GM18870 (cell line): ENCODE measurements around the gene ARHGAP6.
A peak's percentile ranks its signal among the peaks of the same experiment; 100 is the strongest.
"Not testable (repeated sequence)": the region's sequence is repeated elsewhere in the genome, so short reads cannot be mapped to it uniquely, and the experiment has no call there.

Experiments
- ATAC-seq: cut with Tn5 transposase; IDR thresholded peaks from one replicate; pipeline ENCODE4 v1.9.1; 2021; ENCODE audit warnings: moderate library complexity; ENCODE audit not compliant: unreplicated experiment

The ARHGAP6 gene

DNA sequence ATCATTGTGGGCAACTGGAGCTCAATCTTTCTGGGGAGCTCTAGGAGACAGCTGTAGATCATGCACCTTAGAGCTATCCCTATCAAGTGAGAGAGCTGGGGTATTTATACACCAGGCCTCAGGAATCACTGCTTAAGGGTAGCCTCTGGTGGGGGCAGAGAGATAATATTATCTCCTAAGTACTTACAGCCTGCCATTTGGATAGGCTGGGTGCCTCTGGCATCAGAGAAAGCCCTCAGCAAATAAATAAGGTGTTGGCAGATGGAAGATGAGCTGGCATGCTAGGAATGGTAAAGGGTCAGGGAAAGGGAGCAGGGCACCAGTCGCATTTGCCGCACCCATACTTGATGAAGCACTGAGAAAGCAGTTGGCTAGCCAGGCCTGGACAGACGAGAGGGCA lies 478.7 kb downstream of the ARHGAP6 start:
- no peak for ATAC-seq

DNA sequence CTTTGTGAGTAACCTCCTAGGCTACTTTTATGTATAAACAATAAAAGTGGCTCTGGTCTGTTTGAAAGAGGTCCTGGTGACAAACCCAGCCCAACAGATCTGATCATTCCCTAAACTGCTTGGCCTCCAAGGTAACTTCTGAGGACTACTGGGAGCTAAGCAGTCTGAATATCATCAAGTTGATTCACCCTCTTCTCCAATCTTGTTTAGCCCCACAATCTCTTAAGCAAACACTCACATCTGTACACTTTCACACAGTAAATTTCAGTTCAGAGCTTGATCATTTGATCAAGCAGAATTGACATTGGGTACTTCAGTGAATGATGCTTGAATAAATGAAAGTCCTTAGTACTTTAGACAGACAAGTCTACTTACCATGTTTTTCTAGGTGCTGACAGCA lies 479.9 kb downstream of the ARHGAP6 start:
- ATAC-seq, result no peak

DNA sequence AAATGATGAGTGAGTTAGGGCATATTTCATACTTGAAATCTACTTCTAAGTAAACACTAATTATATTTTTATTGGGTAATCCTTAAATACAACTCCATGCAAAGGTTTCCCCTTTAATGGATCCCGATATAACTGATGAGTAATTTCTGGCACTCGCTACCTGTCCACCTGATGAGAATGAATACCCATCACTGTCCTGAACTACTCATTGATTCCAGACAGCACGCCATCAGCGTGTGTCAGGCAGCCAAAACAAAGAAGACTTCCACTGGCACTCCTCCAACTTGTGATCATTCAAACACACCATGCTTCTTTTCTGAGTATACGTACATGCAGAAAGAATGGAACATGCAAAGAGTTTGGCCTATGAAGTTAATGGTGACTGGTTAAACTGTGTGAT lies 485.1 kb downstream of the ARHGAP6 start:
- ATAC-seq, result no peak

DNA sequence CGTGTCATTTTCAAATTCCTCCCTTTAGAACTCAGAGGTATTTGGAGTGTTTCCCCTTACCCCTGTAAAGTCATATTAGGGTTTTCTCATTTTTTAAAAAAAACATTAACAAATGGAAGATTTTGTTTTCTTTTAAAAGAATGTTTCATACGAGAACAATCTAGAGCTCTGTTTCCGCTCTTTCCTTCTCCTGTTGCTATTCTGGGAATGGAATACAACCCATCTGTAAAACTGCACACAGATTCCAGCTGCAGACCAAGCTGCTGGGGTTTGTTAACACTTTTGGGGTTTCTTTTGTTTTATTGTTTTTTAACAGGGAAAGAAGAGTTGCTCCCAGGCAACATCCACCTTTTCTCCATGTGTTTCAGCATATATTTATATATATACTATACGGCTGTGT lies 493.3 kb downstream of the ARHGAP6 start:
- no peak for ATAC-seq

DNA sequence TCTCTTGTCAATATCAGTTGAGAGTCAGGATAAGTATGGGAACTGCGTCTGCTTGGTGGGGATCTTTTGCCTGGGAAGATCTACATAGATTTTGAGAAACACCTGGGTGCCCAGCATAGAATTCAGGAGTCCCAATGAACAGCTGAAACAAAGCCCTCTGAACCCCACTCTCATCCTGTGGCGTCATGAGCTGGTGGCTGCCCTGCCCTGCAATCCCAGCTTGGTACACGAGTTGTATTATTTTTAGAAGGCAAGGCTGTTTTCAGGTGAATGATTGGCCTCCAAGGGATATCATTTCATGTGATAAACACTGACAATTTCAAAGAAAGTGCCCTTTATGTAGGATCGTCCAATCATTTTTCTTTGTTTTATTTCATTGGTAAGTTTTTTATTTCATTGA lies 493.8 kb downstream of the ARHGAP6 start:
- no peak for ATAC-seq

DNA sequence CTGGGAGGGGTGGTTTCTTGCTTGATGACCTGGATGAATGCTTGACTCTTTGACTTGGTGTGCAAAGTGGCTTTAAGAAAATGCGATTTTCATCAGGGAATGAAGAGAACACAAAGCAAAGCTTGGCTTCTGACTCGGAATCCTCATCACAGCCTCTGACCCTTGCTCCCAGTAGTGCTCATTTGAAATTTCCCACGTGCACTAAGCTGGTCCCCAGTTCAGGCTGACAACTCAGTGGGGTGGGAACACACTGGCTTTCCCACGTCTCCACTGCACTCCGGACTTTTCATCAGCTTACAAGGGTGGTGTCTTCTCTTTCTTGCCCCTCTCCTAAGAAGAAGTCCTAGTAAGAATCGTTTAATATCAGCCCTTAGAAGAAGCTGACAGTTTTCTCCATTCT lies 501.3 kb downstream of the ARHGAP6 start:
- no peak for ATAC-seq

DNA sequence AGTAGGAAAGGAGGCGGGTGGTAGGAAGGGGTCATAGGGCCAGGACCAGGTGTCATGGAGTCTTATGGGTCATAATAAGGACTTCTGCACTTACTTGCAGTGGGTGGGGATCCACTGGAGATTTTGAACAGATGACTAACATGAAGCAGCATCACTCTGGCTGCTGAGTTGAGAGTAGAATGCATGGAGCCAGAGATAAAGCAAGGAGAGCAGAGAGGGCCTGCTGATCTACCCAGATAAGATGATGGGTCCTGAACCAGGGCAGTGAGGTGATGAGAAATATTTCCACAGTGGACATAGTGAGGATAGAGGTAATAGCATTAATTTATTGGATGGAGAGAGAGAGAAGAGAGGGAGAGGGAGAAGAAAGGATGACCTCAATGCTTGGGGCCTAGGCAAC lies 506.6 kb downstream of the ARHGAP6 start:
- no peak for ATAC-seq

DNA sequence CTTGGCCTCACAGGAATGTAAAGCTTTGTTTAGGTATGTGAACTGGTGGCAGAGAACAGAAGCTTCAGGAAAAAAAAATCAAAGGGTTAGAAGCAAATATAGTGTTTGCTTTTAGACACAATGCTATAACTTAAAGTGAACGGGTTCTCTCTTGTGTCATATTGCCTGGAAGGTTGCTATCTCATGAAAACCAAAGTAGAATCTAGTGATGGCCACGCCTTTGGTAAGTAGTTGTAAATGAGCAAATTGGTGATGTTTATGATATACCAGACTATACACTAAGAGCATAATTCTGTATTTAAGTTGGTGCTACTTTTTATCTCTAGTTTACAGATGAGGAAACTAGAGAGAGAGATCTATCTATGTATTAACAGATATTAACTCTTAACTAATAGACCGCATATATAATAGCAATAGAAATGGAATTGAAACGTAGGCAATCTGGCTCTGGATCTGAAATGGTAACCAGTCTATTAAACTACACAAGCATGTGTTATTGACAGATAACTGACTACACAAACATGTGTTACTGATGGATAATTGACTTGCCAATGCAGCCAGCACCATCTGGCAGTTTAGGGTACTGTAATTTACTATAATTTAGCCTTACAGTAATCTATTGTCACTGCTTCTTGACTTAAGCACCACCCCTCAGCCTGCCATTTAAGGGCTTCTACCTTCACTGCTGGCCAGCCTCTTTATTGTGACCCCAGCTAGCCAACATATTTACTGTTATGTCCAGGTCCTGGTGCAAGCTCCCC lies 513.7 kb downstream of the ARHGAP6 start:
- ATAC-seq, result no peak

DNA sequence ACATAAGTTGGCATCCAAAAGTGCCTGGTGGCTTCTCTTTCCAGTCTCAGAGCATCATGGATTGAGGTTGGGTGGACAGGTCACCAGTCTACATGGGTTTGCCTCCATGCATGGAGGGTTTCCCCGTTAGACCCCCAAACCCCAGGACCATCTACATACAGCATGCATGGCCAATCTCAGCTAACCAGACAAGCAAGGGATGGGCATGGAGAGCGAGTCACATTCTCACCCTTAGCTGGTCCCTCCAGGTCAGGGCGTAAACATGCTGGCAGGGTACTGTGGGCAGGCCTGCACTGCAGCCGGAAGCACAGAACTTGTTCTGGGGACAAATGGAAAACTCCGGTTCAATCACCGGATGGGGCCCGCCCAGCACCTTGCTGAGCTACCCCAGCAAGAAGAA lies 517.3 kb downstream of the ARHGAP6 start:
- ATAC-seq, result no peak

DNA sequence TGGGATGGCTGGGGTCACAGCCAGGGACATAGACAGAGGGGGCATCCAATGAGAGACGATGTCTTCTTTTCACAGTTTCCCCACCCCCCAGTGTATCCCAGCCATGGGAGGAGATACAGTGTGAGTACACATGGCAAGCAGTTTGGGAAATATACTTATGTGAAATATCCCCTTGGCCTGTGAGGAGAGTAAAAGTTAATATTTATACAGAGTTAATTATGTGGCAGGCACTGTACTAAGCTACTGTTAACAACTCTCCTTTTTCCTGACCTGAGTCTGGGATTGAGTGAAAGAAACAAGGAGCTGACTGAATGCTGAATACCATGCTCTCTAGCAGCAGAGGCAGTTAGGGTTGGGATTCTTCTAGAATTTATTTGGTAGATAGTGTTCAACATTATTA lies 519.3 kb downstream of the ARHGAP6 start:
- no peak for ATAC-seq

DNA sequence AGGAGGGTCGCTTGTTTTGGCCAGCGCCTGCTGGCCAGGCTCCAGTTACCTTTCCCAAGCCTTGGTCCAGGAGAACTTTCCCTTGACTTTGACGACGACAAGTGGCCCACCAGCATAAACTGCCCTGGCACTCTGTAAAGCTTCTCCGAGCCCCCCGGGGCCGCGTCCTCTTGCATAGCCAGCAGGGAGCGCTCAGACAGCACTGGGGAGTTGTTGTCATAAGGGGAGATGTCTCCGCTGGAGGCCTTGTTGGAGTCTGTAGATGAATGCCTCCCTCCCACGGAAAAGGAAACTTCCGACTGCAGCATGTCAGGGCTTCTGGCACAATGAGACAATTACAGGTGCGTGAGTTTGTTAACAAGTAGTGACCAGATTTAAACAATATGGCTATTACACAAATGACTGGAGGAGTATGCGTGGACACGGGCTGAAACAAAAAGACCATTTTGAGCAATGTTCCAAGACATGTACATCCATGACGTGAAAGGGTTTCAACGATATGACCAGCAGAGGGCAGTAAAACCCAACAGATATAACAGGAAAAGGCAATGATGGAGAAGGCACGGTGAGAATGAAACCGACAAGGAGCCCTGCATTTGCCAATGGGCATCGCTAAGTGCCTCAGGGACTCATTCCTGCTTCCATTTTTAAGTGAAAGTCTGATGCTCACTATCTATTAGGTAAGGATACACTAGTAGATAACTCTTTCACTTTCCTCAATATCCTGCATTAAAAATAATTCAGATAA lies 521.6 kb downstream of the ARHGAP6 start:
- ATAC-seq, result peak; percentile 91

DNA sequence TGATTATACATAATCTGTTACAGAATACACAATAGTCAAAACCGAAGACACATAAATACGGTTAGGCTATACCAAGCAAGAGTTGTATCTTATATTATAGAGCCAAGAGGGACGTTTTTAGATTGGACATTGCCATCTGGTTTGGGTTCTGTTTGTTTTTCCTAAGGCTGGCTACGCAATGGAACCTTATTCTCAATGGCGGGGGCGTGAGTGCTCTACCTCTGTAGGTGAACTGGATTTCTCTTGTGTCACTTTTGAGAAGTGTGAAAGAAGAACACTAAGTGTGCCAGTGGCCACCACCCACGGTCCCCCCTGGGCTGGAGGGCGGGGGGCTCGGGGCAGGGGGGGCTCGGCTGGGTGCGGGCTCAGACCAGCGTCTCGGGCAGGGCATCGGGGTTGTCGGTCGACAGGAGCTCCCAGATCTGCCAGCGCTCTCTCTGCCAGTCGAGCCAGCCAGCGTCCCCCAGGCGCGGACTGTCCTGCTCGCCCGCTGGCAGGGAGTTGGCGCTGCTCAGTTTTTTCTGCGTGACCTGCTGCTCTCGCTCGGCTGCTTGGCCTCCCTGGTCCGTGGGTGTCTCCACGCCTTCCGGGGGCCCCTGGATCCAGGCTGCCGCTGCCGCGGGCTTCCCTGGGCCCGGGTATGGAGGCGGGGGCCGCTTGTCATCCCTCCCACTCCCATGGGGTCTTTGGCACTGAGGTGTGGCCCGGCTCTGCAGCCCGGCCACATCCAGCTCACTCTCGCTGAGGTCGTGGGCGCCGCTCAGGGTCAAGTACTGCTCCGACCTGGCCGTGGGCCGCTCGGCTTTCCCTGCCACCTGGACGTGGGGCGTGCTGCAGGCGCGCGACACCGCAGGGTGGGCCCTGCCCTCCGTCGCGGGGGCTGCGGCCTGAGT lies 527.0 kb downstream of the ARHGAP6 start:
- ATAC-seq, result no peak

DNA sequence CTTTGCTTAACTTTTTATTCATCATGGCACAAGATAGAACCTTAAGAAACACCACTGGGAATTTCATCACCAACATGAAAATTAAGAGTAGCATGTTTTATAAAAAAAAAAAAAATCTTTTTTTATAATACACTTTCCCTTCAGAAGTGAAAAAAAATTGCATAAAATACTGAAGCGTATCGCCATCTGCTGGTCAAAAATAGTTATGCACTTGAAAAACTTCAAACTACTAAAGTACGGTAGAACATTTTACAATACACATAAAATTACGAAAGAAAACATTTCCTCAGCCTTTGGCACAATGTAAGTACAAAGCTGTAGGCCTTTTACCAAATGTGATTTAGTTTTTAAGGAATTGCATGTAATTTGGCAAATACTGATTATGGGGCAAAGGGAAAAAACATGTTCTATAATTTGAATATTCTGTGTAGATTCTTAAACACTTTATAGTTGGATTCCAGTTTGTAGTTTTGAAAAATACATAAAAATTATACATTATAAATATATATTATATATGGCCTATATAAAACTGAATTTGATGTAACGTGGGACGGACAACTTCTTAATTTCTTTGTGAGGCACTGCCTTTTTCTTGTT lies 528.1 kb downstream of the ARHGAP6 start:
- no peak for ATAC-seq

DNA sequence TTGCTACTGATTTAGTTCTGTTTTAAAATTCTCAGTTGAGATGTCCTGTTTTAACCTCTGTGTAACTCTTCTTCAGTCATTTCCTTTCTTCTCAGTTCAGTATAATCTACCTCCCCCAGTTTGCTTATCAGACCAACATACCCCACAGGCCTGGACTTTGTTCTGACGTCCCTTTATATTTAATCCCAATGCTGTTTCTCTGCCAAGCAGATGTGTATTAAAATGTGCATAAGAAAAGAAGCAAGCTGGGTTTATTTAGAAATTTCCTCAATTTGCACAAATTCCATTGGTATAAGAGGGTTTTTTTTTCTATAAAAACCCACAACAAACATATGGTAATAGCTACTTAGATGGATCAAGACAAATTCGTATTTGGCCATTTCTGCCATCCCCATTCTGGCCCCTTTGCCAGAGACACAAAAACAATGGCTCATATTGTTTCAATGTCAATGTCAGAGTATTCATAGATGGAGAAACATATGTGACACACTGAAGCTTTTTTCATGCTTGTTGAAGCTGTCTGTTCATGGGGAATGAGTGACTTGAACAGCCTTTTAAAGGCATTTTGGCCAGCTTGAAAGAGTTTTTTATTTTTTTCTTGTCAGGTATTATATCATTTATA lies 530.0 kb downstream of the ARHGAP6 start:
- no peak for ATAC-seq

DNA sequence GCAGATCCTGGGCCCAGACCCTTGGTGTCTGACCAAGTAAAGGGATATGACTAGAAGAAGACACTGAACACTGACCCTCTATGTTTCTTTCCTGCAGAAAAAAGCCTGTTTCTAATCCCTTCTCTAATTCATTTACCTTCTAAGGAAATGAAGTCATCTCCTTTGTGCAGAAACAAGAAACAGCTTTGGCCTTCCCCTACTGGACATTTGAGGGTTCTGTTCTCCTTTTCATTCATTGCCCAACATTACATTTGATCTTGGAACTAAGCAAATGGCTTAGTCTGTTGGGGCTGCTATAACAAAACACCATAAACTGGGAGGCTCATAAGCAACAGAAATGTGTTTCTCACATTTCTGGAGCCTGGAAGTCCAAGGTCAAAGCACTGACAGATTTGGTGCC lies 534.6 kb downstream of the ARHGAP6 start:
- no peak for ATAC-seq

DNA sequence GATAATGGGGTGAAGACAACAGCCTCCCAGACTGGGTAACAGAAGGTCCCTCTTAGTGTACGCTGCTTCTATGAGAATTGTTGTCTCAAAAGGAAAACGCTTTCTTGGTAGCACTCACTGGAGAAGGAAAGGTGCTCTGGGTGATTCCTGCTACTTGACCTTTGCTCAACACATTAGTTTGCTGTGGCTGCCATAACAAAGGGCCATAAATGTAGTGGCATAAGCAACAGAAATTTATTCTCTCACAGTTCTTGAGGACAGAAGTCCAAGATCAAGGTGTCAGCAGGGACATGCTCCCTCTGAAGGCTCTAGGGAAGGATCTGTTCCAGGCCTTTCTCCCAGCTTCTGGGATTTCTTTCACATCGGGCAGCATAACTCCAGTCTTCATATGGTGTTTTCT lies 535.6 kb downstream of the ARHGAP6 start:
- no peak for ATAC-seq

DNA sequence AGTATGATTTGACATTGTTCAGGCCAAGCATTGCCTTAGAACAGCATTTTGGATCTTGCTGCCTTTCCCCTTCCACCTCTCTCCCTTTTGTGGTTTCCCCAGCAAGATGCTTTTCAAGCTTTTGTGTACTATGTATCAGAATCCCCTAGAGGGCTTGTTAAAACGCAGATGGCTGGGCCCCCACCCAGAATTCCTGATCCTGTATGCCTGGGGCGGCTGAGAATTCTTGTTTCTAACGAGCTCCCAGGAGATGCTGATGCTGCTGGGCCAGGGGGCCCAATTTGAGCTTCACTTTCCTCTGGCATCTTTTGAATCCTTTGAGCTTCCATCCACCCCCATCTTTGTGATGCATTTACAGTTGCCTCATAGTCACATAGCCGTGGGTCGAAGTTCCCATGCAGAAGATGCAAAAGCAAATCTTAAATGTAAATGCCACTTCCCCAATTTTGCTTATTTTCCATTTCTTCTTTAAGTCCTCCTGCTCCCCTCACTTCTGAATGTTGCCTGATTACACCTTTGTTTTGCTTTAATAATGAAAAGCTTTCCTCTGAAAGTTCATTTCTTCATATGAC lies 536.1 kb downstream of the ARHGAP6 start:
- no peak for ATAC-seq

DNA sequence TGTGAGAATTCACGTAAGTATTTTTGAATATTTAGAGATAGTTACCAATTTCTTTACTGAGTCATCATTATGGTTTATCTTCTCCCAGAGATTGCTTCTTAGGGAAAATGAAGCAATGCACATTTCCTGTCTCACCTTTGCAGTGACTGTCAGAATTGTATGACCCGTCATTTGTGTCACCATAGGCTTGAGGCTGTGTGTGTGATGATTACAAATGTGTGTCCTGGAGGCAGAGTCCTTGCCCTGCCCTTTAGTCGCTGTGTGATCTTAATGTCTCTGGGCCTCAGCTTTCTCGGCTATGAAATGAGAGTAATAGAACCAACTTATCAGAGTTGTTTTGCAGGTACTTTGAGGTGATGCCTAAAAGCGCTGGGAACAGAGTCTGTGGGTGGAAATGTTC lies 540.7 kb downstream of the ARHGAP6 start:
- no peak for ATAC-seq

DNA sequence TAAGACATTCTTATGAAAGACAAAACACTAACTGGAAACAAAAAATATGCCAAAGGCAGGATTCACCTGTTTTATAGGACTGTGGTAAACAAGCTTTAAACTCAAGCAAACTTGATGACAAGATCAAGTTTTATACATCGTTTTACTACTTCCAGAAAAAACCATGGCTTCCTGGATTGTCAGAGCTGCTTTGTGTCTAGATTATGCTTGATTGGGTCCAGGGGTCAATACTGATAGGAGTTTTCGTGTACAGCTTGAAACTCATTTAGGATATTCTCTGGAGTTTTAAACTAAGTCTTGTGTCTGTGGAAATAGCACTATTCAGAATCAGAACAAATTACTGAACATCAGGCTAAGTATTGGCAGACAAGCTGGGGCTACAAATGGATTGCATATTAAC lies 541.6 kb downstream of the ARHGAP6 start:
- no peak for ATAC-seq

DNA sequence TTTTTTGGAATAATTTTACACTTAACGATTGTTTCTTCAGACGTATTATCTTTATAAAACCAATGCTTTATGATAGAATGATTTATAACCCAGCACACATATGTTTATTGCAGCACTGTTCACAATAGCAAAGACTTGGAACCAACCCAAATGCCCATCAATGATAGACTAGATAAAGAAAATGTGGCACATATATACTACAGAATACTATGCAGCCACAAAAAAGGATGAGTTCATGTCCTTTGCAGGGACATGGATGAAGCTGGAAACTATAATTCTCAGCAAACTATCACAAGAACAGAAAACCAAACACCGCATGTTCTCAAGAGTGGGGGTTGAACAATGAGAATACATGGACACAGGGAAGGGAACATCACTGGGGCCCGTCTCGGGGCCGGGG lies 542.6 kb downstream of the ARHGAP6 start:
- ATAC-seq, result not testable (repeated sequence)
